GM18508 (cell line): ENCODE measurements around the gene NEMP1.
A peak's percentile ranks its signal among the peaks of the same experiment; 100 is the strongest.
"Not testable (repeated sequence)": the region's sequence is repeated elsewhere in the genome, so short reads cannot be mapped to it uniquely, and the experiment has no call there.

Experiments used
- ATAC-seq: cut with Tn5 transposase; IDR thresholded peaks from one replicate; pipeline ENCODE4 v1.9.1; 2021; ENCODE audit warnings: moderate number of reproducible peaks; ENCODE audit not compliant: insufficient read depth, unreplicated experiment

NEMP1 gene

GRCh38 chr12:57063991-57064685 is 14.5 kb downstream of the NEMP1 start:
- ATAC-seq, result peak; percentile 71

GRCh38 chr12:57058454-57058853 is 20.1 kb downstream of the NEMP1 start:
- no peak for ATAC-seq

GRCh38 chr12:57057067-57057751 is 21.4 kb downstream of the NEMP1 start:
- no peak for ATAC-seq

GRCh38 chr12:57055824-57056223 is 22.8 kb downstream of the NEMP1 start:
- no peak for ATAC-seq

GRCh38 chr12:57053901-57054300 is 24.7 kb downstream of the NEMP1 start:
- ATAC-seq, result not testable (repeated sequence)

- not testable (repeated sequence) for ATAC-seq
These were observed 25.4 kb downstream of the NEMP1 start for GRCh38 chr12:57053146-57053545.

GRCh38 chr12:57051011-57051410 is 27.6 kb downstream of the NEMP1 start:
- ATAC-seq, result no peak

GRCh38 chr12:57049890-57050289 is 28.7 kb downstream of the NEMP1 start, which contains the start of gene MYO1A:
MYO1A (minus strand) TSS chr12:57050129; CDS start chr12:57048323, 1,806 bp downstream.
- no peak for ATAC-seq

- ATAC-seq, result no peak
These were observed 29.5 kb downstream of the NEMP1 start for GRCh38 chr12:57049119-57049446.

GRCh38 chr12:57048423-57049118 is 30.0 kb downstream of the NEMP1 start:
- ATAC-seq, result no peak

- no peak for ATAC-seq
These were observed 30.6 kb downstream of the NEMP1 start for GRCh38 chr12:57047981-57048380.

- ATAC-seq, result no peak
These were observed 31.4 kb downstream of the NEMP1 start for GRCh38 chr12:57046947-57047890.

- no peak for ATAC-seq
These were observed 32.4 kb downstream of the NEMP1 start for GRCh38 chr12:57046086-57046791.

- ATAC-seq, result no peak
These were observed 33.7 kb downstream of the NEMP1 start for GRCh38 chr12:57044889-57045288.

- ATAC-seq, result no peak
These were observed 34.1 kb downstream of the NEMP1 start for GRCh38 chr12:57044468-57044867.

- no peak for ATAC-seq
These were observed 35.9 kb downstream of the NEMP1 start for GRCh38 chr12:57042695-57043094.

GRCh38 chr12:57040750-57041149 is 37.8 kb downstream of the NEMP1 start:
- ATAC-seq, result no peak

- ATAC-seq, result no peak
These were observed 38.4 kb downstream of the NEMP1 start for GRCh38 chr12:57040211-57040610.

- no peak for ATAC-seq
These were observed 39.4 kb downstream of the NEMP1 start for GRCh38 chr12:57039016-57039798.
